OCI-LY3 (cell line): ENCODE data around the gene ILF3.

Experiments used
- EZH2phosphoT487 ChIP-seq: fragments of 200-600 bp; shearing (Covaris generic); IDR thresholded peaks from 2 replicates; pipeline ENCODE4 v1.6.1; 2018; ENCODE audit warnings: antibody characterized with exemption, mixed run types, low read depth
- TF ChIP-seq, protein P1 (sequence below): fragments of 200-600, 300-600 bp; sonication (generic); IDR thresholded peaks from 2 replicates; pipeline ENCODE4 v1.5.1; 2014; ENCODE audit warnings: antibody characterized with exemption, low read length, low read depth

DNA sequence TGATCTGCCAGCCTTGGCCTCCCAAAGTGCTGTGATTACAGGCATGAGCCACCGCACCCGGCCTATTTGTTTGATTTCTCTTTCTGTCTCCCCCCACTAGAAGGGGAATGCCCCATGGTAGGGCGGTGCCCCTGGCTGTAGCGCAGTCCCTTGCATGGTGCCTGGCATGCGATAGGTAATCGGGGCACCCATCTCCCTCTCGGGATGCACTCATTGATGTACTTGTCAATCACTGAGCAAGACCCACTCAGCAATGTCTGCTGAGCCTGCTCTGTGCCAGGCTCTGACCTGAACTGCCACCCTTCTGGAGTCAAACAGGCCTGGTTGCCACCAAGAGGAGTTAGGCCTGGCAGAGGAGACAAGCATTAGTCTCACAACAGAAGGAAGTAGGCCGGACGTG, 83.6 kb downstream of the ILF3 start:
- TF ChIP-seq, protein P1, sequence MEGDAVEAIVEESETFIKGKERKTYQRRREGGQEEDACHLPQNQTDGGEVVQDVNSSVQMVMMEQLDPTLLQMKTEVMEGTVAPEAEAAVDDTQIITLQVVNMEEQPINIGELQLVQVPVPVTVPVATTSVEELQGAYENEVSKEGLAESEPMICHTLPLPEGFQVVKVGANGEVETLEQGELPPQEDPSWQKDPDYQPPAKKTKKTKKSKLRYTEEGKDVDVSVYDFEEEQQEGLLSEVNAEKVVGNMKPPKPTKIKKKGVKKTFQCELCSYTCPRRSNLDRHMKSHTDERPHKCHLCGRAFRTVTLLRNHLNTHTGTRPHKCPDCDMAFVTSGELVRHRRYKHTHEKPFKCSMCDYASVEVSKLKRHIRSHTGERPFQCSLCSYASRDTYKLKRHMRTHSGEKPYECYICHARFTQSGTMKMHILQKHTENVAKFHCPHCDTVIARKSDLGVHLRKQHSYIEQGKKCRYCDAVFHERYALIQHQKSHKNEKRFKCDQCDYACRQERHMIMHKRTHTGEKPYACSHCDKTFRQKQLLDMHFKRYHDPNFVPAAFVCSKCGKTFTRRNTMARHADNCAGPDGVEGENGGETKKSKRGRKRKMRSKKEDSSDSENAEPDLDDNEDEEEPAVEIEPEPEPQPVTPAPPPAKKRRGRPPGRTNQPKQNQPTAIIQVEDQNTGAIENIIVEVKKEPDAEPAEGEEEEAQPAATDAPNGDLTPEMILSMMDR = no peak
- no peak for TF ChIP-seq EZH2phosphoT487
